HUES64 (cell line): Measurements from ENCODE around the gene ANKRD40.
A peak's percentile ranks its signal among the peaks of the same experiment; 100 is the strongest.

Source experiments
- H3K27ac ChIP-seq: 2 replicates; pipeline ENCODE4 v1.7.0; 2013; ENCODE audit warnings: low read depth, low read length, inconsistent platforms
- H3K27me3 ChIP-seq: 2 replicates; pipeline ENCODE4 v1.6.1; 2013; ENCODE audit warnings: mild to moderate bottlenecking, low read length; ENCODE audit not compliant: insufficient read depth
- H3K36me3 ChIP-seq: 2 replicates; pipeline ENCODE4 v1.6.1; 2013; ENCODE audit warnings: mild to moderate bottlenecking, low read length; ENCODE audit not compliant: insufficient read depth
- H3K4me1 ChIP-seq: 2 replicates; pipeline ENCODE4 v1.6.1; 2013; ENCODE audit warnings: mild to moderate bottlenecking, low read length, moderate library complexity; ENCODE audit not compliant: insufficient read depth
- H3K4me3 ChIP-seq: 2 replicates; pipeline ENCODE4 v1.5.1; 2013; ENCODE audit warnings: mild to moderate bottlenecking, low read length, moderate library complexity
- H3K9ac ChIP-seq: 2 replicates; pipeline ENCODE4 v1.6.1; 2013; ENCODE audit warnings: mild to moderate bottlenecking, low read depth, low read length
- H3K9me3 ChIP-seq: 2 replicates; pipeline ENCODE4 v1.6.1; 2013; ENCODE audit warnings: low read depth, low read length; ENCODE audit not compliant: insufficient read depth
- WGBS: fragments of 150-250, 120-280 bp; methylation state at CpG from one replicate; pipeline ENCODE4 v1.1.7; 2013; ENCODE audit warnings: missing lambda C conversion rate; 5-methylcytosine and 5-hydroxymethylcytosine counted together

The ANKRD40 gene

GRCh38 chr17:50662632-50663225 is 45.0 kb downstream of the ANKRD40 start:
- Histone ChIP-seq H3K9me3 (no peaks in the 10 kb centered on the region), H3K4me3 (no peak overlapping the region), H3K36me3 (no peaks in the 10 kb centered on the region), H3K9ac (no peak overlapping the region), H3K27ac (no peak overlapping the region), H3K27me3 (no peaks in the 10 kb centered on the region), H3K4me1 (peaks cover 12% of the 10 kb centered on the region; the same call in 1 of the 2 replicates)
- 91% methylated on average over 9 of the region's 9 CpGs for WGBS

- peak overlapping the region; percentile 71 for H3K27ac ChIP-seq
- H3K9me3 ChIP-seq: no peaks in the 10 kb centered on the region
- H3K9ac ChIP-seq: peak overlapping the region; percentile 11; the same call in 1 of the 2 replicates
- H3K36me3 ChIP-seq: no peaks in the 10 kb centered on the region
- peaks cover 12% of the 10 kb centered on the region; the same call in 1 of the 2 replicates for H3K4me1 ChIP-seq
- H3K4me3 ChIP-seq: no peak overlapping the region
- 67% methylated on average over 9 of the region's 9 CpGs for WGBS
- H3K27me3 ChIP-seq: no peaks in the 10 kb centered on the region
Measured at GRCh38 chr17:50661795-50662391, 45.8 kb downstream of the ANKRD40 start.

GRCh38 chr17:50661348-50661747 is 46.4 kb downstream of the ANKRD40 start:
- H3K9ac ChIP-seq: peak overlapping the region; percentile 11; the same call in 1 of the 2 replicates
- no peaks in the 10 kb centered on the region for H3K9me3 ChIP-seq
- WGBS: 71% methylated on average over 5 of the region's 5 CpGs
- H3K27ac ChIP-seq: peak overlapping the region; percentile 71
- H3K4me1 ChIP-seq: peaks cover 12% of the 10 kb centered on the region; the same call in 1 of the 2 replicates
- H3K36me3 ChIP-seq: no peaks in the 10 kb centered on the region
- H3K4me3 ChIP-seq: no peak overlapping the region
- H3K27me3 ChIP-seq: no peaks in the 10 kb centered on the region

- peaks cover 12% of the 10 kb centered on the region; the same call in 1 of the 2 replicates for H3K4me1 ChIP-seq
- H3K9me3 ChIP-seq: no peaks in the 10 kb centered on the region
- no peaks in the 10 kb centered on the region for H3K27me3 ChIP-seq
- WGBS: 92% methylated on average over 10 of the region's 10 CpGs
- no peak overlapping the region for H3K4me3 ChIP-seq
- H3K36me3 ChIP-seq: no peaks in the 10 kb centered on the region
- H3K27ac ChIP-seq: peak overlapping the region; percentile 71; the same call in 1 of the 2 replicates
- no peak overlapping the region for H3K9ac ChIP-seq
Measured at GRCh38 chr17:50660887-50661345, 46.8 kb downstream of the ANKRD40 start.

GRCh38 chr17:50660042-50660886 is 47.5 kb downstream of the ANKRD40 start:
- H3K27ac ChIP-seq: no peak overlapping the region
- WGBS: 85% methylated on average over 11 of the region's 11 CpGs
- peaks cover 12% of the 10 kb centered on the region; the same call in 1 of the 2 replicates for H3K4me1 ChIP-seq
- H3K36me3 ChIP-seq: no peaks in the 10 kb centered on the region
- no peaks in the 10 kb centered on the region for H3K9me3 ChIP-seq
- no peak overlapping the region for H3K9ac ChIP-seq
- H3K27me3 ChIP-seq: no peaks in the 10 kb centered on the region
- no peak overlapping the region for H3K4me3 ChIP-seq

- 88% methylated on average over 10 of the region's 10 CpGs for whole genome bisulfite sequencing
- no peak overlapping the region for H3K4me3 ChIP-seq
- H3K27me3 ChIP-seq: no peaks in the 10 kb centered on the region
- H3K27ac ChIP-seq: no peak overlapping the region
- no peaks in the 10 kb centered on the region for H3K36me3 ChIP-seq
- no peak overlapping the region for H3K9ac ChIP-seq
- no peaks in the 10 kb centered on the region for H3K9me3 ChIP-seq
- peaks cover 12% of the 10 kb centered on the region; the same call in 1 of the 2 replicates for H3K4me1 ChIP-seq
Measured at GRCh38 chr17:50659179-50659578, 48.5 kb downstream of the ANKRD40 start.

- Histone ChIP-seq H3K9ac (no peak overlapping the region), H3K4me1 (peaks cover 12% of the 10 kb centered on the region; the same call in 1 of the 2 replicates), H3K36me3 (no peaks in the 10 kb centered on the region), H3K4me3 (no peak overlapping the region), H3K27me3 (no peaks in the 10 kb centered on the region), H3K9me3 (no peaks in the 10 kb centered on the region), H3K27ac (no peak overlapping the region)
- 86% methylated on average over 6 of the region's 6 CpGs for WGBS
Measured at GRCh38 chr17:50658616-50659015, 49.1 kb downstream of the ANKRD40 start.

GRCh38 chr17:50657627-50658026 is 50.1 kb downstream of the ANKRD40 start:
- H3K9me3 ChIP-seq: no peaks in the 10 kb centered on the region
- peaks cover 10% of the 10 kb centered on the region; the same call in 1 of the 2 replicates for H3K4me1 ChIP-seq
- 89% methylated on average over 7 of the region's 7 CpGs for WGBS

GRCh38 chr17:50657054-50657453 is 50.7 kb downstream of the ANKRD40 start:
- no peaks in the 10 kb centered on the region for H3K36me3 ChIP-seq
- no peak overlapping the region for H3K9ac ChIP-seq
- no peaks in the 10 kb centered on the region for H3K9me3 ChIP-seq
- no peak overlapping the region for H3K27ac ChIP-seq
- 94% methylated on average over 7 of the region's 7 CpGs for WGBS
- H3K4me1 ChIP-seq: peaks cover 8% of the 10 kb centered on the region; the same call in 1 of the 2 replicates
- no peak overlapping the region for H3K4me3 ChIP-seq
- H3K27me3 ChIP-seq: no peaks in the 10 kb centered on the region

More at GRCh38 chr17:50657627-50658026, 50.1 kb downstream of the ANKRD40 start:
- no peak overlapping the region for H3K4me3 ChIP-seq
- no peaks in the 10 kb centered on the region for H3K27me3 ChIP-seq
- no peaks in the 10 kb centered on the region for H3K36me3 ChIP-seq
- no peak overlapping the region for H3K9ac ChIP-seq
- H3K27ac ChIP-seq: no peak overlapping the region

GRCh38 chr17:50656509-50656908 is 51.2 kb downstream of the ANKRD40 start:
- H3K9me3 ChIP-seq: no peaks in the 10 kb centered on the region
- H3K9ac ChIP-seq: no peak overlapping the region
- peaks cover 3% of the 10 kb centered on the region; the same call in 1 of the 2 replicates for H3K4me1 ChIP-seq
- H3K4me3 ChIP-seq: no peak overlapping the region
- no peaks in the 10 kb centered on the region for H3K36me3 ChIP-seq
- no peak overlapping the region for H3K27ac ChIP-seq
- no peaks in the 10 kb centered on the region for H3K27me3 ChIP-seq
- 73% methylated on average over 5 of the region's 5 CpGs for WGBS

- no peak overlapping the region for H3K27ac ChIP-seq
- H3K4me3 ChIP-seq: no peak overlapping the region
- no peaks in the 10 kb centered on the region for H3K9me3 ChIP-seq
- no peaks in the 10 kb centered on the region for H3K27me3 ChIP-seq
- H3K36me3 ChIP-seq: no peaks in the 10 kb centered on the region
- 94% methylated on average over 2 of the region's 3 CpGs for WGBS
- H3K4me1 ChIP-seq: no peaks in the 10 kb centered on the region
- H3K9ac ChIP-seq: no peak overlapping the region
Measured at GRCh38 chr17:50653738-50654137, 54.0 kb downstream of the ANKRD40 start.
